ENCODE data around the gene LRRC8B.

Gene LRRC8B

DNA sequence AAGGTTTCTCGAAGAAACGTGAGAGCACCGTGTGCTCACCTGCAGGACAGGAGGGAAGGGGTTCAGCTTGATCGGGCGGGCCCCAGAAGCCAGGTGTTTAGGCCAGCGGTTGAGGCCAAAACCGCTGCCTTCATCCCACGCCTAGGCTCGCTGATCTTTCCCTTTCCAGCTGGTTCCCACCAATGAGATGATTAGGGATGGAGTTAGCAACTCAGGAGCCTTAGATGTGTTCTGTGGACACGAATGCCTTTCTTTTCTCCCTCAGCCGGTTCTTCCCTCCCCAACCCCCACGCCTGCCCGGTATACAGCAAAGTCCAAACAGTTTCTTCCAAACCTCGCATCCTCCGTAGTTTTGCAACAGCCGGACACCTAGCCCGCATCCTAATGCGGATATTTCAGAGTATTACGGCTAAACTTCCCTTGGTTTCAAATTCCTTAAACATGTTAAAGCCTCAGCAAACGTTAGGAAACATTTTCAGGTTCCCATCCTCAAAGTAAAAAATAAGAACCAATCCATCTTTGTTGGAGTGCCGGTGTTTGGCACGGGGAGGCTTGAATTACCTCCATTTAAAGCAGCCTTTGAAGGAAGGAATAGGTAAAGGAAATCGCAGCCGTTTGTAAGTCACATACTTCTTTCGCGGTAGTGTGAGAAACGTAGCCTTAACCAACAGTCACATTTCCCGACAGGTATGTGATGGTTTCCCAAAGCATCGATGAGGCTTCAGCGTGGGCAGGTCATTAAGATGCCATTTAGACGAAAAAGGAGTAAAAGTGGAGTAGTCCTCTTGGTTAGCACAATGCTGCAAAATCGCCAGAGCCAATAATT is 109.4 kb downstream of the LRRC8B start:
- DNase-seq (ENCODE audit: low spot score) = no peak

DNA sequence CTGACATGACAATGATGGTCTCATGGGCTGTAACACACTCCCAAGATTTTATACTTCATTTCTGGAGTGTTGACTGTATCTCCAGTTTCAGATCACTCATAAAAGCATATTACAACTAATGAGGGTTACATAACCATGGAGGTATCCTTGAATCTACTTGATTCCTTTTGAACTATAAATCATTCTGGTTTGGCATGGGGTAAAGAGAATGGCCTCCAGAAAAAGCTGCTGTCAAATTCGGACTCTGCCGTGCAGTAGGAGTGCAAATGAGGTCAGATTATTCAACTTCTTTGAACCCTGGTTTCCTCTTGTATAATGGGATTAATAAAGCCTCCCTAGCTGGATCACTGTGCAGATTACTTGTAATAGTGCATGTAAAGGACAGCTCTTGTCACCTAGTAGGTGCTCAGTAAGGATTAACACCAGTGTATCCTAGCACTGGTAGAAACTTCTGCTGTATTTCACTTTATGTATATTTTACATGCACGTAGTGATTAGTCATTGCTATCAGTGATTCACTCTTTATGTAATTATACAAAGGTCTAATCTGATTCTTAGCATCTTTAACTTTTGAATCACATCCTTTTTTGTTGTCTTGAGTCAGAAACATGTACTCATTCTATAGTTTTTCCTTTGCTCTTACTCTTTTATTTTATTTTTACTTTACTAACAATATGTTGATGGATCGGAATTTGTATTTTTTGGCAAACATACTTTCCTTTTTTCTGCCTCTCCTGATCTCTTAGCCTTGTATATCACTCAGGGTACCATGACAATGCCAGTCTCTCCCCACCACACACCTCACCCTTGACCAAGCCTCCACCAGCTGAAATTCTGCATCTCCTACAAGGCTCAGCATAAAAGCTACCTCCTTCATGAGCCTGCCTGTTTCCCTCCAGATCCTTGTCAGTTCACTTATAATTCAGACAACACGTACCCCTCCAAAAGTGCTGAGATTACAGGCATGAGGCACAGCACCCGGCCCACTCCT is 111.5 kb downstream of the LRRC8B start:
- DNase-seq (ENCODE audit: low spot score) = no peak

DNA sequence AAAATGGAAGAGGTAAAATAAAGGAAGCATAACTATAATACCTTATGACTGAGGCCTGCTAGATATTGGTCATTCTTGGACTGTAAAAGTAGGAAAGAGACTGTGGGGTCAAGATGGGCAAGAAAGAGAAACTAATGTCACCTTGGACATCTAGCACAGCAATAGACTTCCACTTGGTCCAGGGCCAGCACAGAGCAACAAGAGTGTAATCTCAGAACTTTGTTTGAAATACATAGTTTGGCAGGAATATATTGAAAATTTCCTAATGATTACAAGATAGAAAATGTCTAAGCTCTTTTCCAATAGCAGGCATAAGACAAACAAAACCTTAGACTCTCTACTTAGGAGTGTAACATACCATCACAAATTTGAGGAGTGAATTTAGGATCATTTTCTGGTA is 112.9 kb downstream of the LRRC8B start:
- DNase-seq (ENCODE audit: low spot score) = no peak

DNA sequence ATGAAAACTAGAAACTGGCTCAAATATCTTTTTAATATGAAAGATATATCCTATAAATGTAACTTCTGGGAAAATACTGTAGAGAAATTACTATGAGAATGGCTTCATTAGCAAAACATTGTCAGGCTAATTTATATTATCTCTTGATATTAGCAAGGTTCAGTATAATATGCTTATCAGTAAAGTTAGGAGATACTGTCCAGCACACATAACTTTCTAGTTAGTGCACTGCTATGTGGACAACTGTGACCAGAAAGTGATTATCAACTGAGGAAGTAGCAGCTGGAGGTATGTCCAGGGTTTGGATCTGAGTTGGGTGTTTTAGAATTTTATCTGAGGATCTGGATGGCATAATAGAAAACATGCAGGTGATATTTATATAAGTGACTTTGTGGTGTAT is 115.8 kb downstream of the LRRC8B start:
- no peak for DNase-seq (ENCODE audit: low spot score)

DNA sequence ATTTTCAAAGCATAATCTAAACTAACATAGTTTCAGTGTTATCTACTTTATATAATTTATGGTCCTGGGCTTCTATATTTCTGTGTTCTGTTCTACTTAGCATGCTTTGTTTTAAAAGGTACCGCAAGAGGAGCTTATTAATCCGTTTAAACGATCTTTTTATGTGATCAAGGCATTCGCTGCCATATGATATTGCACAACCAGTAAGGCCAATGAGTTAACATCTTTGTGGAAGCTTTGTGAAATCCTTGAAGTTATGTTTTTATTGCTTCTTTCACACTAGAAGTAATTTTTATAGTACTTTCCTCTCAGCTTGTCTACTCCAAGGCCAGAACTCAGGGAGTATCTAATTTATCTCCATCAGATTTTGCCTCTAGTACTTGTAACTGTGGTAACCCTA is 117.2 kb downstream of the LRRC8B start:
- DNase-seq (ENCODE audit: low spot score) = no peak

DNA sequence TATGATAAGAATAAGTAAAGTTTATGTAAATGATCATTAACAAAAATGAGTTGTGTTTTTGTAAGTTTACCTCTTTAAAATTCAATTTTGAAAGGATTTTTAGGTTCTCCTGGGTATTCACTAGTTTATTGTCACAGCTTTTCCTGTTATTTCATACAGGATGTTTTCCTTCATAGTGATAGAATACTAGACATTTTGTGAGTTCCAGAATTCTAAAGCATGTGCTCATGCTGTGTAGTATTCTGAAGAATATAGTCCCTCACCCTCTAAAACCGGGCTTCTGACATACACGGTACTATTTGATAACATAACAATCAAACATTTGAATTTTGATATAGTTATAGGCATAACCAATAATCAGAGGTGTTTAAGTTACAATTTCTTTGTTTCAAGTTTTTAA is 118.9 kb downstream of the LRRC8B start:
- no peak for DNase-seq (ENCODE audit: low spot score)

DNA sequence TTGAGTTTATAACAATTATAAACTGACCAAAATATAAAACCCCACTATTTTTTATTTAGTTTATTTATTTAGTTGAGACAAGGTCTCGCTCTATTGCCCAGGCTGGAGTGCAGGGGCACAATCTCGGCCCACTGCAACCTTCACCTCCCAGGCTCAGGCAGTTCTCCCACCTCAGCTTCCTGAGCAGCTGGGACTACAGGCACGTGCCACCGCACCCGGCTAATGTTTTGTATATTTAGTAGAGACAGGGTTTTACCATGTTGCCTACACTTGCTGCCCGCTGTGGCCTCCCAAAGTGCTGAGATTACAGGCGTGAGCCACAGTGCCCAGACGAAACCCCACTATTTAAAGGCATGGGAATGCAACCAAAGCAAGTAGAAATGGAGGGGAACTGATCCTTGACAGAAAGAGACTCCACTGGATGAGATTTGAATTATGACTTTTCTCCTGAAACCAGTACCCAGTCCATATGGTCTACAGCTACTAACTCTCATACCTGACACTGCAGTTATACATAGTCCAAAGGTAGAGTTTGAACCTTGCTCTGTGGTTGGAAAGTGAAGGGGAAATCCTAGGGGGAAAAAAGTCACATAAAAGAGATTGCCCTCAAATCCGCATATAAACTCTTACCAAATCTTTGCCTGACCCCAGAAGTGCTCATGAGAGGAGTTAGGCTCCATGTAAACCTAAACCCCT is 119.6 kb downstream of the LRRC8B start:
- no peak for DNase-seq (ENCODE audit: low spot score)

DNA sequence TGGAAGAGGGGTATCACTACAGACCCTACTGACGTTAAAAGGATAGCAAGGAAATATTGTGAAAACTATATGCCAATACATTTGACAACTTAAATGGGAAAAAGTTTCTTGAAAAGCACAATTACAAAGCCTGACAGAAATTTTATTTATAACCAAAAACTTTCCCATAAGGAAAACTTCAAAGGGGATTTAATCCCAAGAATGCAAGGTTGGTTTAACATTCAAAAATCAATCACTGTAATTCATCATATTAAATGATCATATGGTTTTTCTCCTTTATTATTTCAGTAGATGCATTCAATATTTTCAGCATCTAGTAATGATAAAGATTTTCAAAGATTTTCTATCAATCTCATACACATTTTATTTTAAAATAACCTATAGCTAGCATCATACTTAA is 121.6 kb downstream of the LRRC8B start:
- no peak for DNase-seq (ENCODE audit: low spot score)

Measured in NAMALWA (cell line).